BJ (cell line): Measurements from ENCODE around the gene ZNF30. TPM values are rescaled to one million over a fixed set of nuclear protein-coding genes. Genes with fewer than 3 reads are reported as not detected.
"Not testable (repeated sequence)": the region's sequence is repeated elsewhere in the genome, so short reads cannot be mapped to it uniquely, and the experiment has no call there.

Experiments
- CTCF ChIA-PET: fragments of 350-600 bp; formaldehyde crosslinking; extraction: SDS; loops from one replicate; lab custom pipeline; 2021; ENCODE audit warnings: antibody characterized with exemption, inconsistent platforms; lab: Yijun Ruan, JAX
- POLR2A ChIA-PET: fragments of 300-600 bp; sonication (Branson Sonifier 250); formaldehyde crosslinking; extraction: SDS; loops from one replicate; lab custom pipeline; 2021; ENCODE audit warnings: antibody characterized with exemption; lab: Charles Lee
- DNase-seq: peaks from one replicate; pipeline ENCODE4 v3.0.0-alpha.2; 2011; ENCODE audit warnings: low read depth
- H3K27me3 ChIP-seq: 2 replicates; pipeline ENCODE4 v1.6.0; 2011; ENCODE audit warnings: low read length; ENCODE audit not compliant: control insufficient read depth, insufficient read depth
- H3K36me3 ChIP-seq: 2 replicates; pipeline ENCODE4 v1.5.1; 2011; ENCODE audit warnings: low read length; ENCODE audit not compliant: control insufficient read depth, insufficient read depth
- H3K4me3 ChIP-seq: 2 replicates; pipeline ENCODE4 v1.5.1; 2011; ENCODE audit warnings: low read depth, mild to moderate bottlenecking, control low read depth, low read length
- polyA plus RNA-seq: library from polyadenylated mRNA; depleted of rRNA; stranded (reverse); fragments of >200 nt; gene quantifications from 2 replicates; pipeline ENCODE4 v1.2.3, GENCODE V29; 2011
- TF ChIP-seq, protein P1 (sequence below): IDR thresholded peaks from 2 replicates; pipeline ENCODE4 v1.5.1; 2011; ENCODE audit warnings: low read depth, mild to moderate bottlenecking, control low read depth, inconsistent platforms, low read length, moderate library complexity; ENCODE audit not compliant: insufficient read depth

The ZNF30 gene
- polyA plus RNA-seq, 1 experiment, result 1.1 TPM

DNA sequence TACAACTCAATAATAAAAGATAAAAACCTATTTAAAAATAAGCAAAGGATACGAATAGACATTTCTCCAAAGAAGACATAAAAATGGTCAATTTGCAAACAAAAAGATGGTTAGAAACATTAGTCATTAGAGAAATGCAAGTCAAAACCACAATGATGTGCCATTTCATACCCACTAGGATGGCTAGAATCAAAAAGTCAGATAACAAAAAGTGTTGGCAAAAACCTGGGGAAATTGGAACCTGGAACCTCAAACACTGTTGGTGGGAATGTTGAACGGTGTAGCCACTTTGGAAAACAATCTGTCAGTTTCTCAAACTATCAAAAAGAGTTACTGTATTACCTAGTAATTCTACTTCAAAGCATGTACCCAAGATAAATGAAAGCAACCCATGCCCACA is 26.5 kb upstream of the ZNF30 start:
- TF ChIP-seq, protein P1, sequence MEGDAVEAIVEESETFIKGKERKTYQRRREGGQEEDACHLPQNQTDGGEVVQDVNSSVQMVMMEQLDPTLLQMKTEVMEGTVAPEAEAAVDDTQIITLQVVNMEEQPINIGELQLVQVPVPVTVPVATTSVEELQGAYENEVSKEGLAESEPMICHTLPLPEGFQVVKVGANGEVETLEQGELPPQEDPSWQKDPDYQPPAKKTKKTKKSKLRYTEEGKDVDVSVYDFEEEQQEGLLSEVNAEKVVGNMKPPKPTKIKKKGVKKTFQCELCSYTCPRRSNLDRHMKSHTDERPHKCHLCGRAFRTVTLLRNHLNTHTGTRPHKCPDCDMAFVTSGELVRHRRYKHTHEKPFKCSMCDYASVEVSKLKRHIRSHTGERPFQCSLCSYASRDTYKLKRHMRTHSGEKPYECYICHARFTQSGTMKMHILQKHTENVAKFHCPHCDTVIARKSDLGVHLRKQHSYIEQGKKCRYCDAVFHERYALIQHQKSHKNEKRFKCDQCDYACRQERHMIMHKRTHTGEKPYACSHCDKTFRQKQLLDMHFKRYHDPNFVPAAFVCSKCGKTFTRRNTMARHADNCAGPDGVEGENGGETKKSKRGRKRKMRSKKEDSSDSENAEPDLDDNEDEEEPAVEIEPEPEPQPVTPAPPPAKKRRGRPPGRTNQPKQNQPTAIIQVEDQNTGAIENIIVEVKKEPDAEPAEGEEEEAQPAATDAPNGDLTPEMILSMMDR, result no peak
- DNase-seq, result no peak
- Histone ChIP-seq H3K36me3 (no peaks in the 10 kb centered on the region), H3K27me3 (peaks cover 3% of the 10 kb centered on the region; the same call in 1 of the 2 replicates), H3K4me3 (no peak overlapping the region)
- CTCF ChIA-PET, result no interaction called here
- POLR2A ChIA-PET, result no interaction called here

DNA sequence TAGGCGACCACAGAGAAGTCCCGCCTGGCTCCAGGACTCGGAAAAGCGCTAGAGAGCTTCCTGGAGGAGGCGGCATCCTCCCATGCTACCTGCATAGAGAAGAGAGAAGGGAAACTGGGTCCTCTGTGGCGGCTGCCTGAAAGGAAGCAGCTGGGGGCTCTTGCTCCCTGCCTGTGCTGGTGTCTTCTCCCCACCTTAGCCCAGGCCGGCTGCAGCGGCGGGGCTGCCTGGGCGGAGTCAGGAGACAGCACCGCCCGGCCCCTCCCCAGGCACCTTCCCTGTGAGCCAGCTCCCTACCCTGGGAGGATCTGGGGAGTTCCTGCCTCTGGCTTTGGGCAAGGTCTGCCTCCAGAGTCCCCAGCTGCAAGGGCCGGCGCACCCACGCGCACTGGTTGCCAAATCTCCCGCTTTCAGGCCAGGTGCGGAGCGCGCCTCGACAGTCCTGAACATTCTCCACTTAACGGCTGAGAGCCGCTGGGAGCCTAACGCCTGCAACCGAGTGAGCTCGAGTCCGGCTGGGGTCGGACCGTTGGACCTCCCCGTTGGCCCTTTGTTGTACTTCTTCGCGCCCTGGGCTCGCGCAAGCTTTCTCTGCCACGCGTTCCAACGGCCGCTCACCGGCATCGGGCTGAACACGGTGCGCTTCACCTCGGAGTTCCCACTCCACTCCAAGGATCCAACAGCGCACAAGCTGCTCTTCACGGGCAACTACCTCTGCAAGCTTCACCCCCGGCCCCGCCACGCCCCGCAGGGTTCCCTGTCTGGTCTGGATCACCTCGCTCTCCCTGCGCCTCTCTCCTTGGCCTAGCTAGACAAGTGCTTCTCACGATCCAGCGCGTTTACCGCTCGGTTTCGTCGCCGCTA is 21.8 kb upstream of the ZNF30 start:
- DNase-seq, result no peak
- CTCF ChIA-PET, result no interaction called here
- TF ChIP-seq, protein P1, result no peak
- Histone ChIP-seq H3K4me3 (no peak overlapping the region), H3K27me3 (peaks cover 7% of the 10 kb centered on the region), H3K36me3 (no peaks in the 10 kb centered on the region)
- POLR2A ChIA-PET, result no interaction called here

DNA sequence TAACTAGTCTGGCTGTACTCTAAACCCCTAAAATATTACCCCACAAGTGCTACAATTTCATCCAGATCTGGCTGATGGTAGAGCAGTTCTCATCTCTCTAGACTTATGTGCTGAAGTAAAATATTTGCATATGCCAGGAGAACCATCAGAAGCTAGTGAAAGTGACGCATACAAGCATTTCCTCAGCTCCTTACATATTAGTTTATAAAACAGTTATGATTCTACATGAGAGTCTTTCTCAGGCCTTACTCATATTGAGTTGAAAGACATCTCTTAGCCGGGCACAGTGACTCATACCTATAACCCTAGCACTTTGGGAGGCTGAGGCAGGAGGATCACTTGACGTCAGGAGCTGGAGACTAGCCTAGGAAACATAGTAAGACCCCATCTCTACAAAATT is 15.9 kb upstream of the ZNF30 start:
- POLR2A ChIA-PET, result no interaction called here
- no peak overlapping the region for H3K4me3 ChIP-seq
- H3K27me3 ChIP-seq, result no peaks in the 10 kb centered on the region
- CTCF ChIA-PET, result no interaction called here
- TF ChIP-seq, protein P1, result no peak
- DNase-seq, result no peak
- no peaks in the 10 kb centered on the region for H3K36me3 ChIP-seq

DNA sequence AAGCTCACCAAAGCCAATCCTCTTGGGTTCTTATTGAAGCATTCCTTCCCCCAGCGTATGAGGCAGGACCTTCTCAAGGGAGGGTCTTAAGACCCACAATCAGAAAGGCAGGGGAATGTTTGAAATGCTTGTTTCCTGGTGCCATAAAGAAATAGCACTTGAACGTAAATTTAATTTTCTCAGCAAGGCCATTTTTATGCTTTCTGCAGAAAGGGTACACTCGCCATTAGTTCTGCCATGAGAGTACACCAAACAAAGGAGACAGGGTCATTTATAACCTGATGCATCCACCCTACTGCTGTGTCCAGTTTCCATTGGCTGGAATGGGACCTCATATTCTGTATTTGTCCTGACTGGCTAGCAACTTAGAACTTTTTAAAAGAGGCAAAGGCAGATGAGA is 9.6 kb upstream of the ZNF30 start:
- H3K4me3 ChIP-seq, POLR2A ChIA-PET, H3K36me3 ChIP-seq, H3K27me3 ChIP-seq, CTCF ChIA-PET, DNase-seq: not testable (repeated sequence)

DNA sequence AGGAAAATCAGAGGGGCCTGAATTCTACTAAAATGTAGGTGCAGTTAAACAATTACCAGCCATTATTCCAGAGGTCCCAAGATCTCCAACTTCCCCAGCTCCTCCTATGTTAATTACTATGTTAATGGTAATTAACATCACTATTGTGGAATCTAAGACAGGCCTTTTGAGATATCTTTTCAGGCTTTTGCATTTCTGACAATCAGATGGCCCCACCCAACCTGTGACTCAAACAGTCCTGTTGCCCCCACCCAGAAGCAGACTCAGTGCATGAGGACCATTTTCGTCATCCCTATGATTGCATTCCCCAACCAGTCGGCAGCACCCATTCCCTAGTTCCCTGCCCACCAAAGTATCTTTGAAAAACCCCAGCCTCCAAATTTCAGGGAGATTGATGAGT is 8.5 kb upstream of the ZNF30 start:
- DNase-seq, result no peak
- no peaks in the 10 kb centered on the region for H3K36me3 ChIP-seq
- TF ChIP-seq, protein P1, result no peak
- H3K27me3 ChIP-seq, result no peaks in the 10 kb centered on the region
- H3K4me3 ChIP-seq, result no peak overlapping the region
- CTCF ChIA-PET, result no interaction called here
- POLR2A ChIA-PET, result no interaction called here

DNA sequence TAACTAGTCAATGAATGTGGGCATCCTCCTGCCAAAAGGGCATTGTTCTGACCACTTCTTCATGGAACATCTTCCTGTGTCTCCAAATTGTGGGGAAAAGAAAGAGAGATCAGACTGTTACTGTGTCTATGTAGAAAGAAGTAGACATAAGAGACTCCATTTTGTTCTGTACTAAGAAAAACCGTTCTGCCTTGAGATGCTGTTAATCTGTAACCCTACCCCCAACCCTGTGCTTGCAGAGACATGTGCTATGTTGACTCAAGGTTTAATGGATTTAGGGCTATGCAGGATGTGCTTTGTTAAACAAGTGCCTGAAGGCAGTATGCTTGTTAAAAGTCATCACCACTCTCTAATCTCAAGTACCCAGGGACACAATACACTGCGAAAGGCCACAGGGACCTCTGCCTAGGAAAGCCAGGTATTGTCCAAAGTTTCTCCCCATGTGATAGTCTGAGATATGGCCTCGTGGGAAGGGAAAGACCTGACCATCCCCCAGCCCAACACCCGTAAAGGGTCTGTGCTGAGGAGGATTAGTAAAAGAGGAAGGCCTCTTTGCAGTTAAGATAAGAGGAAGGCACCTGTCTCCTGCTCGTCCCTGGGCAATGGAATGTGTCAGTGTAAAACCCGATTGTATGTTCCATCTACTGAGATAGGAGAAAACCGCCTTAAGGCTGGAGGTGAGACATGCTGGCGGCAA is 6.5 kb upstream of the ZNF30 start:
- POLR2A ChIA-PET, H3K4me3 ChIP-seq, CTCF ChIA-PET, H3K27me3 ChIP-seq, H3K36me3 ChIP-seq, DNase-seq: not testable (repeated sequence)
